Measurements from ENCODE around the gene IL1RAPL1.

The IL1RAPL1 gene

GRCh38 chrX:29728639-29729038 is 1141.4 kb downstream of the IL1RAPL1 start:
- TF ChIP-seq, protein P1, sequence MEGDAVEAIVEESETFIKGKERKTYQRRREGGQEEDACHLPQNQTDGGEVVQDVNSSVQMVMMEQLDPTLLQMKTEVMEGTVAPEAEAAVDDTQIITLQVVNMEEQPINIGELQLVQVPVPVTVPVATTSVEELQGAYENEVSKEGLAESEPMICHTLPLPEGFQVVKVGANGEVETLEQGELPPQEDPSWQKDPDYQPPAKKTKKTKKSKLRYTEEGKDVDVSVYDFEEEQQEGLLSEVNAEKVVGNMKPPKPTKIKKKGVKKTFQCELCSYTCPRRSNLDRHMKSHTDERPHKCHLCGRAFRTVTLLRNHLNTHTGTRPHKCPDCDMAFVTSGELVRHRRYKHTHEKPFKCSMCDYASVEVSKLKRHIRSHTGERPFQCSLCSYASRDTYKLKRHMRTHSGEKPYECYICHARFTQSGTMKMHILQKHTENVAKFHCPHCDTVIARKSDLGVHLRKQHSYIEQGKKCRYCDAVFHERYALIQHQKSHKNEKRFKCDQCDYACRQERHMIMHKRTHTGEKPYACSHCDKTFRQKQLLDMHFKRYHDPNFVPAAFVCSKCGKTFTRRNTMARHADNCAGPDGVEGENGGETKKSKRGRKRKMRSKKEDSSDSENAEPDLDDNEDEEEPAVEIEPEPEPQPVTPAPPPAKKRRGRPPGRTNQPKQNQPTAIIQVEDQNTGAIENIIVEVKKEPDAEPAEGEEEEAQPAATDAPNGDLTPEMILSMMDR (conservative IDR thresholded peaks at IDR 0.05; ENCODE audit: low read length) = no peak
- no peak overlapping the region for H3K4me3 ChIP-seq (ENCODE audit: low read length)
- no peak for DNase-seq (ENCODE audit: low read depth)

GRCh38 chrX:29744966-29745365 is 1157.7 kb downstream of the IL1RAPL1 start:
- no peak overlapping the region for H3K4me3 ChIP-seq (ENCODE audit: low read length)
- TF ChIP-seq, protein P1 (conservative IDR thresholded peaks at IDR 0.05; ENCODE audit: low read length) = no peak
- DNase-seq (ENCODE audit: low read depth) = no peak

GRCh38 chrX:29746326-29746725 is 1159.1 kb downstream of the IL1RAPL1 start:
- no peak overlapping the region for H3K4me3 ChIP-seq (ENCODE audit: low read length)
- TF ChIP-seq, protein P1 (conservative IDR thresholded peaks at IDR 0.05; ENCODE audit: low read length) = no peak
- peak; percentile 49 for DNase-seq (ENCODE audit: low read depth)

DNA sequence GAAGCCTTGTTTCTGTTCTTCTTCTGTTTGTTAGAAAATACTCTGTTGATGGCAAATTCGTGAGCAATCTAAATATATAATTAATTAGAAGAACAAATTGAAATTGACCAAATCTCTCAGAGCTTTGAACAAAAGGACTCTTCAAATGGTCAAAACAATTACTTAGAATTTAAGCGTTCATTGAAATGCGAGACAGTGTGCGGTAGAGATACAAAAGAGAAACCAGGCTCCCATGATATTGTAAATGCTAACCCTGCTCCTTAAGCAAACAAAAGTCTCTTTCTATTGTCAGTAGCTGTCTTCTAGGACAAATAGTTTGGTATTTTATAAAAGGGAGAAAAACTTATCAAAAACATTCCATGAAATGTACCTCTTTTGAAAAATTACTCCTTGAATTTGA is 1174.8 kb downstream of the IL1RAPL1 start:
- no peak overlapping the region for H3K4me3 ChIP-seq (ENCODE audit: low read length)
- DNase-seq (ENCODE audit: low read depth) = no peak
- TF ChIP-seq, protein P1 (conservative IDR thresholded peaks at IDR 0.05; ENCODE audit: low read length) = no peak

DNA sequence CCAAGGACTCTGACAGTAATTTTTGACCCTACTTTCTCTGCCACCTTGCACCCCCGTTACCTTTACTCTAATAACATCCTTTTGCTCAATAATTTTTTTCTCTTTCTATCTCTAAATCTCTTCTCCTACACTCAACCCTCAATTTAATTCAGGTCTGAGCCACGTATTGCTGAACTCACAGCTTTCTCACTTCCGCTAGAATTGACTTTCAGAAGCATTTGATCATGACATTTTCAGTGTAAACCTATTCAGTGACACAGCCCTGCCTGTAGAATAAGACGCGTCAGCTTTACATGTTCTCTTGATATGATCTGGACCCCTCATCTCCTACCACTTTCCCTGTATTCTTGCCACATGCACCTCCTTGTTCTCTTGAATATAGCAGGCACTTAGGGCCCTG is 1188.6 kb downstream of the IL1RAPL1 start:
- DNase-seq (ENCODE audit: low read depth) = no peak
- TF ChIP-seq, protein P1 (conservative IDR thresholded peaks at IDR 0.05; ENCODE audit: low read length) = no peak

GRCh38 chrX:29787656-29788055 is 1200.4 kb downstream of the IL1RAPL1 start:
- H3K4me3 ChIP-seq (ENCODE audit: low read length) = no peak overlapping the region
- TF ChIP-seq, protein P1 (conservative IDR thresholded peaks at IDR 0.05; ENCODE audit: low read length) = no peak
- no peak for DNase-seq (ENCODE audit: low read depth)

More for the DNA sequence above, 1188.6 kb downstream of the IL1RAPL1 start:
- H3K4me3 ChIP-seq (ENCODE audit: low read length) = no peak overlapping the region

- TF ChIP-seq, protein P1 (conservative IDR thresholded peaks at IDR 0.05; ENCODE audit: low read length) = no peak
- no peak for DNase-seq (ENCODE audit: low read depth)
- no peak overlapping the region for H3K4me3 ChIP-seq (ENCODE audit: low read length)
Measured at GRCh38 chrX:29788991-29789699, 1201.9 kb downstream of the IL1RAPL1 start.

All from AG10803 (cell line).